ENCODE results near the gene PPP1R9A.

Gene PPP1R9A

GRCh38 chr7:95026421-95027072 lies 119.2 kb downstream of the PPP1R9A start:
- DNase-seq = no peak

DNA sequence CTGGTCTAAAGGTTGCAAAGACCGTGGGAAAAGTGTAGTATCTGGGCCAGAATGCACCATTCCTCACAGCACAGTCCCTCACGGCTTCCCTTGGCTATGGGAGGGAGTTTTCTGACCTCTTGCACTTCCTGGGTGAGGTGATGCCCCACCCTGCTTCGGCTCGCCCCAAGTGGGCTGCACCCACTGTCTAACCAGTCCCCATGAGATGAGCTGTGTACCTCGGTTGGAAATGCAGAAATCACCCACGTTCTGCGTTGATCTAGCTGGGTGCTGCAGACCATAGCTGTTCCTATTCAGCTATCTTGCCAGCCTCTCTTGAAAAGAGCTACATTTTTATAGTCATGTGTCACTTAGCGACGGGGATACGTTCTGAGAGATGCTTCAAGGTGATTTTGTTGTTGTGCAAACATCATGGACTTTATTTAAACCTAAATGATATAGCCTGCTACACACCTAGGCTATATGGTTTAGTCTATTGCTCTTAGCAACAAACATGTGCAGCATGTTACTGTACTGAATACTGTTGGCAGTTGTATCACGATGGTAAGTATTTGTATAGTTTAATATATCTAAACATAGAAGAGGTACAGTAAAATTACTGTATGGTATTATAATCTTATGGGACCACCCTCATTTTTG lies 120.0 kb downstream of the PPP1R9A start:
- no peak for DNase-seq

DNA sequence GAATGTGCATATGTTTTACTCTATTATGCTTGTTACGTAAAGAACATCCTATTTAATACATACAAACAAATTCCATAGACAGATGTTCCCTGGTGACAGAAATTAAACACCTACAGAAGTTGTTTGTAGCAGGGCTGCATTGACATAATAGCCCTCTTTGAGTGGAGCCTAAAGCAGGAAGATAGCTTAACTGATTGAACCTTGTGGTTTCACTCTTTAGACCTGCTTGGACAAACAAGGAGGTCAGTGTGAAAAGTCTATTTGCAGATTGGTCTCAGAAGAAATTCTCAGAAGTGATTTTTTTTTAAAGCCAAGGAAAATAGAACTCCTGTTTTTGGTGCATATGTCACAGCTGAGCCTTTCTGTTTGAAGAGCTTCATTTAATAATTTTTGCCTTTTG lies 121.3 kb downstream of the PPP1R9A start:
- no peak for DNase-seq

DNA sequence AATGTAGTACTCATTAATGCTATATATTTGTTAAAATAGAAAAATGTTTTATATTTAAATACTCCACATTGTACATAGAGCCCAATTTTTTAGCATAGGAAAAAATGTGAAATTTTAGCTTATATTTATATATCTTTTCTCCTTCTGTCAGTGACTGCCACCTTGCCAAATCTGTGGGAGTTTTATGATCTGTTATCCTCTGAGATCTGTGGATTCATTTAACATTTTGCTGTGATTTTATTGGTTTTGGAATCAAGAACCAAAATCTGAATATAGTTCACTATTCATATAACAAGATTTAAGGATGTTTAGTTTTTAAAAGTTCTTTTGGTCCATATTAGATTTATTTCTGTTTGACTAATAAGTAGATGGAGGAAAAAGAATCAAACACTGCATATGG lies 127.9 kb downstream of the PPP1R9A start:
- DNase-seq = no peak

- DNase-seq = no peak
These were observed 133.6 kb downstream of the PPP1R9A start for GRCh38 chr7:95041031-95041430.

DNA sequence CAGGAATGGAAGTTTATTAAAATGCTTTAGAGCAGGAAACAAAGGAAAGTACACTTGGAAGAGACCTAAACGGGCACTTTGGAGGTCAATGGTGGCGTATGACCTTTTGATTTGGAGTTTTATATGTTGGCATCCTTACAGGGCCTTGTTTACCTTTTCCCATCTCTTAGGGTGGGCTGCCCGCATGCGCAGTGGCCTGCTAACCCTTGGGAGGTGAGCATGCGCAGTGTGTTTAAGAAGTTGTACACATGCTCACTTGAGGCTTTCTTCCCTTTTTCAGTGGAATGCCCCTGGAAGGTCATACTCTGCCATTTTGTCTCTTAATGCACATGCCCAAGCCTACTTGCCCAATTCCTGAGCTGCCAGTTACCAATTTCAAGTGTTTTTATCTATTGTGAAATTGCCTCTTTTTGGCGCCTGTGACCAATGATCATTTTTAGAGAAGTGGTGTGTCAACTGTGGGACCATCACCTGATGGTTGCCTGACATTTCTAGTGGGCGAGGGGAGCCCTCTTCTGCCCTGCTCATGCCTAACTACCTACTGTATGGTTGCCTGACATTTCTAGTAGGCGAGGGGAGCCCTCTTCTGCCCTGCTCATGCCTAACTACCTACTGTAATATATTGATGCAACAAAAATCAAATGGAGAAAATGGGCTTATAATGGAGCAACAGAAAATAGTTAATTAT lies 138.0 kb downstream of the PPP1R9A start:
- DNase-seq = peak in 28 of 56 donors; percentile 4 to 72 (median 32)

GRCh38 chr7:95046494-95047240 lies 139.3 kb downstream of the PPP1R9A start:
- peak in 7 of 56 donors; percentile 8 to 50 (median 15) for DNase-seq

- DNase-seq = no peak
These were observed 139.9 kb downstream of the PPP1R9A start for GRCh38 chr7:95047291-95047690.

DNA sequence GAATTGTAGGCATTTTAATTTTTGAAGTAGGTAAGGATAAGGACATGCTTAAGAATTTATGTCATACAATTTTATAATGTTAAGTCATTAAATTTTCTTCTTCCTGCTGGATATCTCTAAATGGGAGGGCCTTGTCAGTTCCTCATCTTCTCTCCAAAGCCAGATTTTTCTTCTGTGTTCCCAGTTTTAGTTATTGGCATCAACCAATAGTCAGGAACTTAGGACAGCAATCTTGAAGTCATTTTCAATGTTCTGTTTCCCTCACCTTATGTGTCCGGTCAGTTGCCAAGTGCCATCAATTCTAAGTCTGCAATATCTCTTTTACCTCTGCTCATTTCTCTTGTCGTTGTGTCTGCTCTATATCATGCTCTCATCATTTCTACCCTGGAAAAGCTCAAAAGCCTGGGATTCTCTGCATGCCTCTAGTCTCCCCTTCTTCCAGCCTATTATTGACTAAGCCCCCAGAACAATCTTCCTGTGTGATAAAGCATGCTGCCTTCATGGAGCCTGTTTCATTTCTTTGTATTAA lies 145.2 kb downstream of the PPP1R9A start:
- DNase-seq = no peak

DNA sequence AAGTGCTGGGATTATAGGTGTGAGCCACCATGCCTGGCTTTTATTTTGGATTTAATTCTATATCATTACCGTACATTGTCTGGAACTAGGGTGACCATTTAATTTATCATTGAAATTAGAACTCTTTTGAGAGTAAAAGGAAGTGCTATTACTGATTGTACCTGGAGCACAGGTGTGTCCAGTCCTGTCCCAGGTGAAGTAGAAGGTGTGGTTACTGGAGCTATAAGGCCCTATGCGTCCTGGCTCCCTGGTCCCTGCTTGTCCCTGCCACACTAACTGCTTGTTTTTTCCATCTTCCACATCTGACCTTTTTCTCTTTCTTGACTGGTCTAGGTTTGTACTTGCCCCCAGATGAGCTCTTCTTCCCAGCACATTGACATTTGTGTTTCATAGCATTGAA lies 147.0 kb downstream of the PPP1R9A start:
- DNase-seq = no peak

- no peak for DNase-seq
These were observed 147.9 kb downstream of the PPP1R9A start for GRCh38 chr7:95055295-95055694.

GRCh38 chr7:95056107-95056739 lies 148.8 kb downstream of the PPP1R9A start:
- DNase-seq = no peak

DNA sequence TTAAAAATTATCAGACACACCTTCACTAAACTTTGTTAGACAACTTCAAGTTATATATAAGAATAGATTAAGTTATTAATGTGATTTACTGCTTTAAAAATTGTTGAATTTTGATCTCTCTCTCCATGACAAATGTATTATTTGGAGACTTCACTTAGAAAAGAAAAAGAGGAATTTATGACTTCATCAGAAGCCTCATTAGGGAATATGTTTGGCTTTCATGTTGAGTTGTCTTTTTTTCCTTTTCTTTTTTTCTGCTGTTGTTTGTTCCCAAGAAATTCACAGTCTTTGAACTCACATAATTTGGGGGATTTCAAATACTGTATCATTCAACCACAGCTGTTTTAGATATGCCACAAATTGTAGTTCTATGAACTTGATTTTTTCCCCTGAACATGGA lies 149.5 kb downstream of the PPP1R9A start:
- no peak for DNase-seq

- DNase-seq = peak in 1 of 56 donors; percentile 15
These were observed 152.5 kb downstream of the PPP1R9A start for GRCh38 chr7:95059842-95060313.

GRCh38 chr7:95062901-95063300 lies 155.5 kb downstream of the PPP1R9A start:
- peak in 3 of 56 donors; percentile 7 to 11 (median 9) for DNase-seq

- no peak for DNase-seq
These were observed 159.5 kb downstream of the PPP1R9A start for GRCh38 chr7:95066737-95067530.

GRCh38 chr7:95088536-95089215 lies 181.3 kb downstream of the PPP1R9A start:
- no peak for DNase-seq

DNA sequence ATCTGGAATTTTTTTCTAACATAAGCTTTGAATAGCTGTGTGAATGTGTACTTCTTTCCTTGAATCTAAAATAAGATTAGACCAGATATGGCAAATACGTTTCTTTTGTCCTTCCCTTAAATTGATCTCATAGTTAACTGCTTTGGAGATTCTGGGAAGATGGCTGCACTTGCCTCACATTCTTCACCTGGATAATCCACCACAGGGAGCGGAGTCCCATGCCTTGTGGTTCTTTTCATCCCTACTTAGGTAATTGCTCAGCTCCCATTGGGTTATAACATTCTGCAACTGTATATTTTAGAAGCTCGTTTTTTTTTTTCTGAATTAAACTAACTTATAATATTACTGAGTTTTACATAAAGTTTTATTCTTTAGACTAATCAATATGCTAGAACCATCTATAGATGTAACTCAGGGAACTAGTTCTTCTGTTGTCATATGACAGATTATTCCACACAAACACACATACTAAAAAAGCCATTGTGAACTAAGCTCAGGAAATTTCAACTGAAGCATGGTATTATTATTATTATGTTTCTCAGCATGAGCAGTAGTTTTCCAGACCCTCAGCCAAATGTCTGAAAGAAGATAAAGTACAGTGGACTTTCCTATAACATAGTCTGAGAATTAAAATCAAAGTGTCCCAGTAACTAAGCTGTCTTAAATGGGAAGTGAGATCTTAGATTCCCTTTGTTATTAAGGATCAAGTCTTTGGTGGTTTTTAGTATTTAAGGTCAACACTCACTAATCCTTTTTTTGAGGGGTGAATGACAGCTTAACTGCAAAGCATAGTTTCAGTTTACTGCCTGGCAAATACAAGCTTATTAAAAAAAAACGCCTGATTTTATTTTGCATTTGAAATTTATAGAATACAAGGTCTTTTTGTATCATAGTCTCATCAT lies 182.3 kb downstream of the PPP1R9A start:
- DNase-seq = no peak
